Skeletal muscle tissue (tissue), 4 donors: ENCODE data around the gene IL17B. TPM values are rescaled to one million over a fixed set of nuclear protein-coding genes. Genes with fewer than 3 reads are reported as not detected.
A peak's percentile ranks its signal among the peaks of the same experiment; 100 is the strongest.

ENCODE experiments used
- H3K27ac ChIP-seq: one replicate; pipeline ENCODE4 v1.7.0; 2013; ENCODE audit warnings: mild to moderate bottlenecking, low read depth, low read length, inconsistent platforms
- H3K27me3 ChIP-seq, 3 donors: one replicate each; pipeline ENCODE4 v1.7.0; 2013; ENCODE audit warnings: low read length in 3 of 3; ENCODE audit not compliant: control insufficient read depth in 3 of 3, insufficient read depth in 3 of 3
- H3K36me3 ChIP-seq, 3 donors: one replicate each; pipeline ENCODE4 v1.7.0; 2013; ENCODE audit warnings: low read length in 3 of 3; ENCODE audit not compliant: control insufficient read depth in 3 of 3, insufficient read depth in 3 of 3
- H3K4me1 ChIP-seq, 3 donors: one replicate each; pipeline ENCODE4 v1.7.0; 2013; ENCODE audit warnings: low read length in 3 of 3, mild to moderate bottlenecking in 3 of 3; ENCODE audit not compliant: control insufficient read depth in 3 of 3, insufficient read depth in 3 of 3
- H3K4me3 ChIP-seq, 3 donors: one replicate each; pipeline ENCODE4 v1.7.0; 2013; ENCODE audit warnings: low read length in 3 of 3
- H3K9ac ChIP-seq, 3 donors: one replicate each; pipeline ENCODE4 v1.7.0; 2013; ENCODE audit warnings: low read length in 3 of 3, mild to moderate bottlenecking in 3 of 3, moderate library complexity in 2 of 3, low read depth in 1 of 3
- H3K9me3 ChIP-seq, 3 donors: one replicate each; pipeline ENCODE4 v1.7.0; 2013; ENCODE audit warnings: low read length in 3 of 3; ENCODE audit not compliant: control insufficient read depth in 3 of 3
- total RNA-seq: library from RNA; depleted of rRNA; stranded (reverse); fragments of >200 nt; gene quantifications from one replicate; pipeline ENCODE4 v1.2.3, GENCODE V29; 2014
- donor health status: Osteomylitis.

Gene IL17B
- total RNA-seq, 1 donor from 2014 or later, result 247 TPM

DNA sequence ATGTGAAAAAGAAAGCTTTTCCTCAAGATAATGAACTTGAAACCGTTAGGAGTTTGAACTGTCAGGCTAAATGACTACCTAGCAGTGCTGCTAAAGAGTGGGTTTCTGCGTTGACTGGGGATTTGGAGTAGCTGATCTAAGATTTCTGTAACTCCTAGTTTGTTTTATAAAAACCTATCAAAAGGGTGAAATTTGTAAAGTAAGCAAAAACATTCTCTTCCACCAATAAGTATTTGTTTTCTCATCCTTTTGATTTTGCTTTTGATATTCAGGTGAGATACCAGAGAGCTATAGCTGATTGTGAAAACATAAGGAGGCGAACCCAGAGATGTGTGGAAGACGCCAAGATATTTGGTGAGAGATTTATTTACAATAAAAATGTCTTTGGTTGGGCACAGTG is 29.7 kb downstream of the IL17B start:
- H3K4me1 ChIP-seq, result peaks cover 13 to 18% (median 18%) of the 10 kb centered on the region in 3 donors
- peaks cover 36 to 55% (median 53%) of the 10 kb centered on the region in 3 donors for H3K36me3 ChIP-seq

DNA sequence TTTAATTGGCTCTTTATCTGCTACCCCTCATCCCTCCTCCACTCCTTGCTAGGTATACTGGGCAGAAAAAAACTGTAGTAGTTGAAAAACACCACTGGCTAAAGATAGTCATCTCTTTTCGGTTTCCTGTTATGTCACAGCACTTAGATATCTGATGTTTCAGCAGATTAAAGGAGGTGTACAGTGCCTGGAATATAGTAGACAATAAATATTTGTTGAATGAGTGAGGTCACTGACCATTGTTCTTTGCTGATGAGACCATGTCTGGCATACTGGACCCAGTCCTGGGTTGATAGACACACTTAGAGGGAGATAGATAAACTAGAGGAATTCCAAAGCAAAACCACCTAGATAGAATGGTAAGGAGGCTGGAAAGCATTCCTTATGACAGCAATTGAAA is 30.6 kb downstream of the IL17B start:
- Histone ChIP-seq H3K27me3 (no peaks in the 10 kb centered on the region), H3K4me3 (no peak overlapping the region), H3K27ac (no peak overlapping the region), H3K4me1 (peaks cover 13 to 18% (median 18%) of the 10 kb centered on the region in 3 donors), H3K9ac (no peak overlapping the region), H3K36me3 (peaks cover 36 to 55% (median 45%) of the 10 kb centered on the region in 3 donors), H3K9me3 (no peaks in the 10 kb centered on the region)

More for the DNA sequence above, 29.7 kb downstream of the IL17B start:
- Histone ChIP-seq H3K27ac (no peak overlapping the region), H3K9ac (no peak overlapping the region), H3K9me3 (no peaks in the 10 kb centered on the region), H3K4me3 (no peak overlapping the region), H3K27me3 (no peaks in the 10 kb centered on the region)

DNA sequence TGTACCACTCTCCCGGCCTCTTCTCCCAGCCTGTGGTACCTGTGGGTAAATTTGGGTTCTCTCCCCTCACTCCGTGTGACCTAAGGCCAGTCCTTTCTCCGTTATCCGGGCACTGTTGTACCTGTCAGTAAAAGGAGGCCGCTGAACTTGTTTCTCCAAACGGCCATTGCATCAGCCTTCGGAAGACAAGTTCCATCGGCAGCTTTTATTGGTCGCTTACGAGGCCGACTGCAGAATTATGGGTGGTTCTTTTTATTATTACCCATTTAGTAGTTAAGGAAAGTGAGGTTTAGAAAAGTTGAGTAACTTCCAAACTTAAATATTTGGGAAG is 33.2 kb downstream of the IL17B start:
- Histone ChIP-seq H3K4me1 (peaks cover 13 to 18% (median 18%) of the 10 kb centered on the region in 3 donors), H3K9me3 (no peaks in the 10 kb centered on the region), H3K27me3 (no peaks in the 10 kb centered on the region), H3K4me3 (peak overlapping the region; percentile 94 to 100 (median 99)), H3K36me3 (peaks cover 30 to 39% (median 32%) of the 10 kb centered on the region in 3 donors), H3K9ac (peak overlapping the region; percentile 74 to 91 (median 85)), H3K27ac (peak overlapping the region; percentile 59)

DNA sequence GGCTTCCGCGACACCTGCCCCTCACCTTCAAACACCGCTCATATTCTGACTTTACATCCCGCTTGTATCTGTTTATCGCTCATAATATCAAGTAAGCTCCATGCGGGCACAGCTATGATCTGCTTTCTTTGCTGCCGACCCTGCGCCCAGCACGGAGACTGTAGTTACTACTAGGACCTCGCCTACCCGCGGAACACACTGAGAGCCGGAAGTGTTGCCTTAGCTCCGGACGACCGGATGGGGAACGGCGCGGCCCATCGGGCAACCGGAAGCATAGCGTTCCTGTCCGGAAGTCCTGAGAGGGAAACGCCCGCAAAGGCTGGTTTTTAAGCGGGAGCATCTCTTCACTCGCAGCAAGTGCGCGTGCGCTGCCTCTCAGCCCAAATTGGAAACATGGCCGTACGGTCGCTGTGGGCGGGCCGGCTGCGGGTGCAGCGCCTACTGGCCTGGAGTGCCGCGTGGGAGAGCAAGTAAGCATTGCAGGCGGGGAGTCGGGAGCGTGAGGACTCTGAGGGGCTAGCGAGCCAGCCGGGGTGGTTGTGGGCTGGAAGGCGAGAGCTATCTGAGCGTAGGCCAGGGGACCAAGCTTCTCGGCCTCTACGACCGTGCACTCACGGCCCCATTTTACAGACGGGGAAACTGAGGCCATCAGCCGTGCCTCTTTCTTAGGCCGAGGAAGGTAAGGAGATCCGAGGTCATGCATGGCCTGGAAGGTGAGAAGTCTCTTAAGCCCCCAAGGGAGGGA is 33.8 kb downstream of the IL17B start, which contains the start of gene GRPEL2:
TSS of gene GRPEL2 (plus strand) at position 353 of the 745 bp plus-strand sequence. CDS start at position 394, 41 bp downstream.
- Histone ChIP-seq H3K27me3 (no peaks in the 10 kb centered on the region), H3K4me3 (peak within 1 kb of the TSS; percentile 94 to 100 (median 99)), H3K4me1 (peaks cover 13 to 18% (median 18%) of the 10 kb centered on the region in 3 donors), H3K9me3 (no peaks in the 10 kb centered on the region), H3K9ac (peak within 1 kb of the TSS; percentile 74 to 91 (median 91)), H3K27ac (peak within 1 kb of the TSS; percentile 59), H3K36me3 (peaks cover 28 to 39% (median 32%) of the 10 kb centered on the region in 3 donors)

DNA sequence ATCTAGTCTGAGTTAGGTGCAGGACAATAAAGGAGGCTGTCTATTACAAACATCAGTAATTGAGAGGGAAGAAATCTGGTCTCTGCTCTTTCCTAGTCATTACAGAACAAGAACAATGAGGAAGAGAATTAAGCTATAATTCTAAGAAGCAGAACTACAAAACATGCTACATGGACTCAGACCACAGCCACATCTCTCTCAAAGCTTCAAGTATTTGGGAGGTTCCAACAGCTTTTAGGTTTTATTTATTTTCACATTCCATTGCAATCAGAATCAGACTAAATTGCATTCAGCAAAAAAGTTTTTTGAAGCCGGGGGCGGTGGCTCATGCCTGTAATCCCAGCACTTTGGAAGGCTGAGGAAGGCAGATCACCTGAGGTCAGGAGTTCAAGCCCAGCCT is 34.9 kb downstream of the IL17B start:
- Histone ChIP-seq H3K36me3 (peaks cover 23 to 37% (median 31%) of the 10 kb centered on the region in 3 donors), H3K27me3 (no peaks in the 10 kb centered on the region), H3K9me3 (no peaks in the 10 kb centered on the region), H3K9ac (no peak overlapping the region), H3K27ac (no peak overlapping the region), H3K4me3 (no peak overlapping the region), H3K4me1 (peaks cover 13 to 18% (median 18%) of the 10 kb centered on the region in 3 donors)

DNA sequence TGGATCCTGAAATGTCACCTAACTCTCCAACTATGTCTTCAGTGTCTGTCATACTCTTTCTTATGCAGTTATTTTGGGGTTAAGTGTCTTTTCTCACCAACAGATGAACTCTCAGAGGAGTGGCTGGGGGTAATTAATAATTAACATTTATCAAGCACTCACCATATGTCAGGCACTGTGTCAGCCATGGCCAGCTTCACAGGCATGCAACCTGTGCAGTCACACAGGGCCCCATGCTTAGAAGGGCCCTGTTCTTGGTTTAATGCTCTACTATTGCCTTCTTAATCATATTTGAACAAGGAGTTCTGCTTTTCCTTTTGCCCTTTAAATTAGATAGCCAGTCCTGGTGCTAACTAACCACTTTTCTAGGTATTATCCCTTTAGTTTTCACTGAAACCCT is 37.2 kb downstream of the IL17B start:
- Histone ChIP-seq H3K9me3 (no peaks in the 10 kb centered on the region), H3K27ac (no peak overlapping the region), H3K27me3 (no peaks in the 10 kb centered on the region), H3K9ac (no peak overlapping the region), H3K4me3 (no peak overlapping the region), H3K36me3 (peaks cover 23 to 38% (median 37%) of the 10 kb centered on the region in 3 donors), H3K4me1 (peaks cover 13 to 18% (median 16%) of the 10 kb centered on the region in 3 donors)

DNA sequence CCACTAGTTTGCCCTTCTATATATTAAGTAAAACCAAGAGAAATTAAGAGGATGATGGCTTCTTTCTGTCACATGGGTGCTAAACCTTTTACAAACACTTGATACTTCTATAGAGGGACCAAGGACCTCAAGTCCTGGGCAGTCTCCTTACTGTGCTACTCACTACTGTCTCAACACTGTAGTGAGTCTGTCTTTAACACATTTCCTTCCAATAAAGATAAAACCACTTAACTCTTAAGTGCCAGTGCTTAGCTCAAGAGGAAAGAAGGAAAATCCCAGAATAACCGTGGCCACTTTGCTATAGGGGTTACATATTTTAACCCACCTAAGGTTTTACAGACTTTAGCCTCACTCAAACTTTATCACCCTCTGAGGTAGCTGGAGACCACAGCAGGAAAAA is 38.2 kb downstream of the IL17B start:
- Histone ChIP-seq H3K9ac (no peak overlapping the region), H3K36me3 (peaks cover 28 to 46% (median 44%) of the 10 kb centered on the region in 3 donors), H3K27ac (no peak overlapping the region), H3K9me3 (no peaks in the 10 kb centered on the region), H3K27me3 (no peaks in the 10 kb centered on the region), H3K4me3 (no peak overlapping the region), H3K4me1 (peaks cover 8 to 13% (median 11%) of the 10 kb centered on the region in 3 donors)

DNA sequence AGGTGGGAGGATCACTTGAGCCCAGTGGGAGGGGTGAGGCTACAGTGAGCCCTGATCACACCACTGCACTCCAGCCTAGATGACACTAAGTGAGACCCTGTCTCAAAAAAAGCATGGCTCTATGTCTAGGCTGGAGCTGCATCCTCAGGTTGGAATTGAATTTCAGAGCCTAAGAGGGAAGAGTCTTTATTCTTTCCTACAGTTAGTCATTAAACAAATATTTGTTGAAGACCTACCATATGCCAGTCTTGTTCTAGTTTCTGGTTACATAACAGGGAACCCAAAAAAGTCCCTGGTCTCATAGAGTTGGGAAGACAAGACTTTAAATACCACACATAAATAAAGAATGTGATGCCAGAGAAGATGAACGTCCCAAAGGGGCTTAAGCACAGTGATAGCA is 40.7 kb downstream of the IL17B start:
- Histone ChIP-seq H3K9ac (no peak overlapping the region), H3K9me3 (no peaks in the 10 kb centered on the region), H3K4me1 (no peaks in the 10 kb centered on the region), H3K27me3 (no peaks in the 10 kb centered on the region), H3K27ac (no peak overlapping the region), H3K36me3 (peaks cover 42 to 63% (median 63%) of the 10 kb centered on the region in 3 donors), H3K4me3 (no peak overlapping the region)

DNA sequence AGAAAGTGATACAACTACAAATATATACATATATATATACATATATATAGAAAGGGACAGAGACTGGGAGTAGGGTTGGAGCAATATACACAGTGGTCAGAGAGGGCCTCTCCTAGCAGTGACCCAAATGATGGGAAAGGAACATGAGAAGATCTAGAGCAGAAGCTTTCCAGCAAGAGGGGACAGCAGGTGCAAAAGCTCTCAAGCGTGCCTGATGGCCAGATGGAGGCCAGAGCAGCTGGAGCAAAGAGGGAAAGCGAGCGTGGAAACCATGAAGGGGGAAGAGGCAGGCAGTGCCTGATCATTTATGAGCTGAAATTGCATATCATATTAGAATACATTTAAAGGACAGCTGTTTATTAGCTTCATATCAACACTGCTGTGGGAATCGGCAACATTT is 41.4 kb downstream of the IL17B start:
- Histone ChIP-seq H3K36me3 (peaks cover 47 to 70% (median 69%) of the 10 kb centered on the region in 3 donors), H3K4me1 (no peaks in the 10 kb centered on the region), H3K27ac (no peak overlapping the region), H3K4me3 (no peak overlapping the region), H3K9ac (no peak overlapping the region), H3K9me3 (no peaks in the 10 kb centered on the region), H3K27me3 (no peaks in the 10 kb centered on the region)

DNA sequence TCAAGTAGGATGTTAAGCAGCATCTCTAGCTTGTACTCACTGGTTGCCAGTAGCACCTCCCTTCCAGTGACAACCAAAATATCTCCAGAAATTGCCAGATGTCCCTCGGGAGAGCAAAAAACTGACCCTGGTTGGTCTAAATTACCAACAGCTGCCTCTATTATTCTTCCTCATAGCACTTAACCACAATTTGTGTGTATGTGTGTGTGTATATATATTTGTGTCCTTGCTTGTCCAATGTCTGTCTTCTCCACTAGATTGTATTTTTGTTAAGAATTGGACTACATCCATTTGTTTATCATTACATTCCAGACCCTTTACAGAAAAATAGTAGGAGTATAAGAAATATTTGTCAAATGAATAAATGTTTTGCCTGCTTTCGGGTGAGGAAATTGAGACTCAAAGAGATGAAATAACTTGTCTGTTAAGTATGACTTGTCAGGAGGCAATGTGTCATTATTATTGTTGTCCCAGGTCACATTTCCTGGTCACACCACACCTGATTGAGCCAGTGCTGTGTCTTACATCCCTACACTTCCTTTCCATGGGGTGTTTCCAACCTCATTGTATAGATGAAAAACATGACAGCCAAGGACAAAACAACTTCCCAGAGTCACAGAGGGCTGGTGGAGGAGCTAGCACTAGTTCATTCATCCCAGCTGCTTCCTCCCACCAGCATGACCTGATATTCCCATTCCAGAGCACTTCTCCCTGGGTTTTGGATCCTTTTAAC is 45.2 kb downstream of the IL17B start:
- no peak overlapping the region for H3K4me3 ChIP-seq
- peaks cover 49 to 74% (median 69%) of the 10 kb centered on the region in 3 donors for H3K36me3 ChIP-seq
- H3K4me1 ChIP-seq, result no peaks in the 10 kb centered on the region
- H3K9ac ChIP-seq, result no peak overlapping the region
- H3K9me3 ChIP-seq, result no peaks in the 10 kb centered on the region
- no peaks in the 10 kb centered on the region for H3K27me3 ChIP-seq
- no peak overlapping the region for H3K27ac ChIP-seq
